Activated CD8-positive, alpha-beta memory T cell treated with anti-CD3 and anti-CD28 coated beads for 1 hour (primary cell): ENCODE data around the gene GEMIN7.

Experiments
- DNase-seq, 2 donors: peaks; one replicate each; pipeline ENCODE4 v3.0.0-alpha.2; 2020; ENCODE audit warnings: low read depth in 1 of 2; ENCODE audit errors: extremely low read depth in 1 of 2

GEMIN7 gene

GRCh38 chr19:45059258-45059965 lies 19.6 kb upstream of the GEMIN7 start:
- peak; percentile 62 to 73 for DNase-seq

- no peak for DNase-seq
Measured at GRCh38 chr19:45061965-45062364, 17.1 kb upstream of the GEMIN7 start.

GRCh38 chr19:45063851-45064801 lies 14.9 kb upstream of the GEMIN7 start:
- no peak for DNase-seq

GRCh38 chr19:45066921-45067661 lies 12.0 kb upstream of the GEMIN7 start:
- no peak for DNase-seq

- no peak for DNase-seq
Measured at GRCh38 chr19:45068041-45068440, 11.0 kb upstream of the GEMIN7 start.

GRCh38 chr19:45069056-45069455 lies 10.0 kb upstream of the GEMIN7 start:
- no peak for DNase-seq

GRCh38 chr19:45070214-45070613 lies 8.8 kb upstream of the GEMIN7 start:
- no peak for DNase-seq

- DNase-seq = no peak
Measured at GRCh38 chr19:45070861-45071544, 8.1 kb upstream of the GEMIN7 start.

- DNase-seq = no peak
Measured at GRCh38 chr19:45071545-45071938, 7.5 kb upstream of the GEMIN7 start.

GRCh38 chr19:45071969-45072790 lies 6.9 kb upstream of the GEMIN7 start:
- DNase-seq = no peak

GRCh38 chr19:45074744-45075300 lies 4.2 kb upstream of the GEMIN7 start:
- DNase-seq = no peak

- no peak for DNase-seq
Measured at GRCh38 chr19:45075301-45076028, 3.6 kb upstream of the GEMIN7 start.

- peak; percentile 30 to 65 for DNase-seq
Measured at GRCh38 chr19:45076029-45076850, 2.8 kb upstream of the GEMIN7 start, which contains the start of gene ZNF296. Gene ZNF296, minus strand, starts transcription at chr19:45076478. Its CDS starts 105 bp downstream, at chr19:45076373.

- no peak for DNase-seq
Measured at GRCh38 chr19:45076851-45077730, 2.0 kb upstream of the GEMIN7 start.

- DNase-seq = no peak
Measured at GRCh38 chr19:45078390-45079062, 534 bp upstream of the GEMIN7 start.

GRCh38 chr19:45079911-45080370 lies 881 bp downstream of the GEMIN7 start:
- no peak for DNase-seq
